DND-41 (cell line): Measurements from ENCODE around the gene KREMEN2.
A peak's percentile ranks its signal among the peaks of the same experiment; 100 is the strongest.

ENCODE experiments used
- ATAC-seq: fragments of 200-7000 bp; cut with Tn5 transposase; 3 replicates; pipeline ENCODE4 v1.9.1; 2021; ENCODE audit warnings: low read depth; ENCODE audit not compliant: insufficient read depth
- DNase-seq: peaks from one replicate; pipeline ENCODE4 v3.0.0-alpha.2; 2020
- H2AFZ ChIP-seq: 2 replicates; pipeline ENCODE4 v1.6.0; 2012; ENCODE audit warnings: low read depth, low read length
- H3K27ac ChIP-seq: 2 replicates; pipeline ENCODE4 v1.5.1; 2012; ENCODE audit warnings: low read length, inconsistent platforms
- H3K27me3 ChIP-seq: fragments of 200-600 bp; sonication (generic); 2 replicates; pipeline ENCODE4 v1.6.0; 2012; ENCODE audit warnings: low read length, mild to moderate bottlenecking, inconsistent platforms; ENCODE audit not compliant: insufficient read depth, poor library complexity
- H3K36me3 ChIP-seq: 2 replicates; pipeline ENCODE4 v1.5.1; 2012; ENCODE audit warnings: low read length, inconsistent platforms; ENCODE audit not compliant: insufficient read depth
- H3K4me1 ChIP-seq: 2 replicates; pipeline ENCODE4 v1.5.1; 2012; ENCODE audit warnings: mild to moderate bottlenecking, low read length; ENCODE audit not compliant: insufficient read depth
- H3K4me2 ChIP-seq: 2 replicates; pipeline ENCODE4 v1.6.0; 2012; ENCODE audit warnings: mild to moderate bottlenecking, moderate library complexity, low read length, inconsistent platforms; ENCODE audit not compliant: insufficient read depth
- H3K4me3 ChIP-seq, 2 experiments: fragments of 200-600 bp in 1 of 2; shearing (Covaris generic) in 1 of 2; 2 replicates each; pipeline ENCODE4 v1.5.1; 2012 to 2016; ENCODE audit warnings: inconsistent platforms in 2 of 2, low read length in 2 of 2, mild to moderate bottlenecking in 2 of 2, low read depth in 1 of 2, moderate library complexity in 1 of 2
- H3K79me2 ChIP-seq: 2 replicates; pipeline ENCODE4 v1.6.0; 2012; ENCODE audit warnings: low read length, inconsistent platforms; ENCODE audit not compliant: insufficient read depth
- H3K9ac ChIP-seq: 2 replicates; pipeline ENCODE4 v1.6.0; 2012; ENCODE audit warnings: low read depth, mild to moderate bottlenecking, inconsistent platforms, low read length, moderate library complexity
- H3K9me3 ChIP-seq: 2 replicates; pipeline ENCODE4 v1.5.1; 2012; ENCODE audit warnings: low read length, moderate library complexity, mild to moderate bottlenecking, inconsistent platforms; ENCODE audit not compliant: insufficient read depth, severe bottlenecking
- H4K20me1 ChIP-seq: 2 replicates; pipeline ENCODE4 v1.6.0; 2012; ENCODE audit warnings: low read length; ENCODE audit not compliant: insufficient read depth
- CTCF ChIP-seq: IDR thresholded peaks from 2 replicates; pipeline ENCODE4 v1.5.1; 2012; ENCODE audit warnings: borderline replicate concordance, low read length, moderate library complexity, mild to moderate bottlenecking; ENCODE audit not compliant: poor library complexity, severe bottlenecking; ENCODE audit errors: extremely low read depth
- EZH2 ChIP-seq: IDR thresholded peaks from 3 replicates; pipeline ENCODE4 v1.6.1; 2012; ENCODE audit warnings: borderline replicate concordance, low read depth, mild to moderate bottlenecking, moderate library complexity, low read length, inconsistent platforms; ENCODE audit not compliant: severe bottlenecking

The KREMEN2 gene

GRCh38 chr16:2973605-2974318, 9.7 kb downstream of the KREMEN2 start:
- H2AFZ ChIP-seq, result no peak overlapping the region
- H4K20me1 ChIP-seq, result peaks cover 79% of the 10 kb centered on the region
- peaks cover 80% of the 10 kb centered on the region for H3K79me2 ChIP-seq
- H3K9me3 ChIP-seq, result no peaks in the 10 kb centered on the region
- H3K4me3 ChIP-seq, result no peak overlapping the region
- TF ChIP-seq CTCF, result no peak
- TF ChIP-seq EZH2, result no peak
- ATAC-seq (no peak), DNase-seq (no peak)
- no peak overlapping the region for H3K9ac ChIP-seq
- no peak overlapping the region for H3K27ac ChIP-seq
- peaks cover 70% of the 10 kb centered on the region for H3K4me1 ChIP-seq
- peaks cover 81% of the 10 kb centered on the region for H3K36me3 ChIP-seq
- H3K4me2 ChIP-seq, result peak overlapping the region; percentile 13; the same call in 1 of the 2 replicates
- H3K27me3 ChIP-seq, result no peaks in the 10 kb centered on the region

GRCh38 chr16:2974319-2975056, 10.4 kb downstream of the KREMEN2 start:
- Histone ChIP-seq H3K4me1 (peaks cover 75% of the 10 kb centered on the region), H2AFZ (no peak overlapping the region), H3K79me2 (peaks cover 83% of the 10 kb centered on the region), H3K9me3 (no peaks in the 10 kb centered on the region), H3K4me3 (no peak overlapping the region), H3K4me2 (peak overlapping the region; percentile 16; the same call in 1 of the 2 replicates), H3K27ac (no peak overlapping the region), H3K9ac (no peak overlapping the region), H3K36me3 (peaks cover 87% of the 10 kb centered on the region), H4K20me1 (peaks cover 83% of the 10 kb centered on the region), H3K27me3 (no peaks in the 10 kb centered on the region)
- DNase-seq (no peak), ATAC-seq (no peak)
- TF ChIP-seq CTCF (no peak), EZH2 (no peak)

DNA sequence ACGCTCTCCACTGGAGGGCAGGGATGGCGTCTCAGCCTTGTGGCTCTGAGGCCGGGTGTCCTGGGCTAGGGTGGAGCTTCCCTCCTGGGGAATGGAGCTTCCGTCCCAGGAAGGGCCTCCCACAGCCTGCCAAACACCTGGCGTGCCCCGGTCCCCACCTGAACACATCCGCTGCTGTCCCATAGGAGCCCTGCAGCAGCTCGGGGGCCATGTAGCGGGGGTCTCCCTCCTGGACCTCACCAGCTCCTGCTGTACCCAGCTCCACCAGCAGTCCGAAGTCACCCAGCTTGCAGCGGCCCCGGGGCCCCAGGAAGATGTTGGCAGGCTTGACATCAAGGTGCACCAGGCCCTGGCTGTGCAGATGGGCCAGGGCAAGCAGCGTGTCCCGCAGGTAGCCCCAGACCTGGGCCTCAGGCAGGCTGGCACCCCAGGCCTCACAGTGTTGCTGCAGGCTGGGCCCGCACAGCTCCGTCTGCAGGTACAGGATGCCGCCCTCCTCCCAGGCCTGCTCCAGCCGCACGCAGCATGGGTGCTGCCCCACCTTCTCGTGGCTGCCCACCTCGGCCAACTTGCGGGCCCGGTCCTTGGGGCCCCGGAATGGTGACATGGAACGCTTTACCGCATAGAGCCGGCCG, 11.2 kb downstream of the KREMEN2 start:
- Histone ChIP-seq H3K27ac (no peak overlapping the region), H2AFZ (no peak overlapping the region), H3K4me1 (peaks cover 74% of the 10 kb centered on the region), H3K4me3 (no peak overlapping the region), H3K27me3 (no peaks in the 10 kb centered on the region), H3K36me3 (peaks cover 92% of the 10 kb centered on the region), H3K4me2 (peak overlapping the region; percentile 10; the same call in 1 of the 2 replicates), H3K9ac (no peak overlapping the region), H4K20me1 (peaks cover 83% of the 10 kb centered on the region), H3K79me2 (peaks cover 83% of the 10 kb centered on the region), H3K9me3 (no peaks in the 10 kb centered on the region)
- DNase-seq (no peak), ATAC-seq (no peak)
- no peak for TF ChIP-seq EZH2
- no peak for TF ChIP-seq CTCF
